Esophagus squamous epithelium (tissue), 4 donors: Measurements from ENCODE around the gene PTPRN2.

Experiments used
- POLR2A ChIP-seq, 4 donors: fragments of 450-650 bp; IDR thresholded peaks; one replicate each; pipeline ENCODE4 v1.6.1; 2017; ENCODE audit warnings: antibody characterized with exemption in 4 of 4, mild to moderate bottlenecking in 4 of 4, moderate library complexity in 3 of 4
- TF ChIP-seq, protein P1 (sequence below), 6 experiments: fragments of 450-650 bp in 4 of 6; fragments of 200-600 bp in 2 of 6; sonication (generic) in 2 of 6; IDR thresholded peaks; one replicate each; pipeline ENCODE4 v1.5.1; 2016 to 2019; ENCODE audit warnings: antibody characterized with exemption in 6 of 6, mild to moderate bottlenecking in 4 of 6, moderate library complexity in 4 of 6

DNA sequence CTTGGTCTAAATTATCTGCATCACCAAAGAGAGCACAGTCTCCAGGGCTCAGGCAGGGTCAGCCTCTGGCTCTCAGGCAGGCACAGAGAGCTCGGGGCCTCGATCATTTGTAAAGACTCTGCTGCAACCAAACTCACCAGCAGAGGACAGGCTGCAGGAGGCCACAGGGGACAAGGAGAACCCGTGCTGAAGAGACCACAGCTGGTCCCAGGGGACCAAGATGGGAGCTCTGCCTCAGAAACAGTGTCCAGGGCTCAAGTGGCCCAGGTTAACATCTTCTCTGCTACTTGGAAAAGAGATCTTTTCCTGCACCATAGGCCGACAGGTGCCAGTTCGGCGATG, 543.2 kb downstream of the PTPRN2 start:
- TF ChIP-seq, protein P1, sequence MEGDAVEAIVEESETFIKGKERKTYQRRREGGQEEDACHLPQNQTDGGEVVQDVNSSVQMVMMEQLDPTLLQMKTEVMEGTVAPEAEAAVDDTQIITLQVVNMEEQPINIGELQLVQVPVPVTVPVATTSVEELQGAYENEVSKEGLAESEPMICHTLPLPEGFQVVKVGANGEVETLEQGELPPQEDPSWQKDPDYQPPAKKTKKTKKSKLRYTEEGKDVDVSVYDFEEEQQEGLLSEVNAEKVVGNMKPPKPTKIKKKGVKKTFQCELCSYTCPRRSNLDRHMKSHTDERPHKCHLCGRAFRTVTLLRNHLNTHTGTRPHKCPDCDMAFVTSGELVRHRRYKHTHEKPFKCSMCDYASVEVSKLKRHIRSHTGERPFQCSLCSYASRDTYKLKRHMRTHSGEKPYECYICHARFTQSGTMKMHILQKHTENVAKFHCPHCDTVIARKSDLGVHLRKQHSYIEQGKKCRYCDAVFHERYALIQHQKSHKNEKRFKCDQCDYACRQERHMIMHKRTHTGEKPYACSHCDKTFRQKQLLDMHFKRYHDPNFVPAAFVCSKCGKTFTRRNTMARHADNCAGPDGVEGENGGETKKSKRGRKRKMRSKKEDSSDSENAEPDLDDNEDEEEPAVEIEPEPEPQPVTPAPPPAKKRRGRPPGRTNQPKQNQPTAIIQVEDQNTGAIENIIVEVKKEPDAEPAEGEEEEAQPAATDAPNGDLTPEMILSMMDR (IDR thresholded peaks at IDR 0.05), result no peak
- no peak for TF ChIP-seq POLR2A (IDR thresholded peaks at IDR 0.05)
